ENCODE measurements around the gene FOXL2.

FOXL2 gene

GRCh38 chr3:138962854-138963560, 16.1 kb upstream of the FOXL2 start:
- Histone ChIP-seq H3K4me1 (ENCODE audit: control insufficient read depth, low read depth, low read length) (no peaks in the 10 kb centered on the region), H3K9me3 (ENCODE audit: control insufficient read depth, low read depth, low read length) (peaks cover 5% of the 10 kb centered on the region), H3K9ac (ENCODE audit: low read length) (no peak overlapping the region), H3K27me3 (ENCODE audit: control insufficient read depth, insufficient read depth, low read length) (no peaks in the 10 kb centered on the region), H3K4me3 (ENCODE audit: low read length) (no peak overlapping the region), H3K27ac (ENCODE audit: low read length) (no peak overlapping the region), H3K36me3 (ENCODE audit: control insufficient read depth, low read depth, low read length) (no peaks in the 10 kb centered on the region)

- Histone ChIP-seq H3K4me3 (ENCODE audit: low read length) (no peak overlapping the region), H3K4me1 (ENCODE audit: control insufficient read depth, low read depth, low read length) (no peaks in the 10 kb centered on the region), H3K36me3 (ENCODE audit: control insufficient read depth, low read depth, low read length) (no peaks in the 10 kb centered on the region), H3K9me3 (ENCODE audit: control insufficient read depth, low read depth, low read length) (peaks cover 5% of the 10 kb centered on the region), H3K9ac (ENCODE audit: low read length) (no peak overlapping the region), H3K27ac (ENCODE audit: low read length) (no peak overlapping the region), H3K27me3 (ENCODE audit: control insufficient read depth, insufficient read depth, low read length) (no peaks in the 10 kb centered on the region)
Measured at GRCh38 chr3:138960417-138960852, 13.5 kb upstream of the FOXL2 start.

GRCh38 chr3:138950701-138951100, 3.8 kb upstream of the FOXL2 start:
- Histone ChIP-seq H3K27me3 (ENCODE audit: control insufficient read depth, insufficient read depth, low read length) (peaks cover 88% of the 10 kb centered on the region), H3K27ac (ENCODE audit: low read length) (no peak overlapping the region), H3K9ac (ENCODE audit: low read length) (no peak overlapping the region), H3K4me1 (ENCODE audit: control insufficient read depth, low read depth, low read length) (peaks cover 25% of the 10 kb centered on the region), H3K4me3 (ENCODE audit: low read length) (peak overlapping the region; percentile 49), H3K36me3 (ENCODE audit: control insufficient read depth, low read depth, low read length) (no peaks in the 10 kb centered on the region), H3K9me3 (ENCODE audit: control insufficient read depth, low read depth, low read length) (no peaks in the 10 kb centered on the region)

DNA sequence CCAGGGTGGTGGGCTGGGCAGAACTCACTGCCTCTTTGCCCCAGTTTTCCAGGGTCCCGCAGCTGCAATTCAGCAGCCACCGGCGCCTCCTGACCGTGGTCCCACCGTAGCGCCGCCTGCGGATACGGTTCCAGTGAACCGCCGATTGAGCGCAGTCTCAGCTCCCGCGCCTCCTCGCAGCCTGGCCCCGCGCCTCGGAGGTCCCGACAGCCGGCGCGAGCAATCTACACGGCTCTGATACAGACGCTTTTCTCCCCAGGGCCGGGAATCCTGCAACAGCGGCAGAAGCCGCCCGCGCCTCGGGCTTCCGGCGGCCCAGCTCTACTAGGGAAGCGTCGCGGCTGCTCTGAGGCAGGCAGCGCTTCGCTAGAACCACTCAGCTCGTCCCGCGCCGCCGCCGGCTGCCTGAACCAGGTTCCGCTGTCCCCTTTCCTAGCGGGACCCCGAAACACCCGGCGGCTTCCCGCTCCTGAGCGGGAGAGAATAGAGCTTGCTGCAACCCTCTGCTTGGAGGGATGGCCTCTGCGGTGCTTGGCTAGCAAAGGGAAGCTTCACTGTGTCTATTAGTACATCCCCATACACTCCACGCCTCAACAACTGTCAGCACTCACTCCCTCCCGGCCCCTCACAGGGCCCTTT, 3.2 kb upstream of the FOXL2 start:
- H3K27me3 ChIP-seq (ENCODE audit: control insufficient read depth, insufficient read depth, low read length), result peaks cover 92% of the 10 kb centered on the region
- H3K9me3 ChIP-seq (ENCODE audit: control insufficient read depth, low read depth, low read length), result no peaks in the 10 kb centered on the region
- H3K4me1 ChIP-seq (ENCODE audit: control insufficient read depth, low read depth, low read length), result peaks cover 25% of the 10 kb centered on the region
- H3K4me3 ChIP-seq (ENCODE audit: low read length), result peak overlapping the region; percentile 49
- no peaks in the 10 kb centered on the region for H3K36me3 ChIP-seq (ENCODE audit: control insufficient read depth, low read depth, low read length)
- no peak overlapping the region for H3K27ac ChIP-seq (ENCODE audit: low read length)
- H3K9ac ChIP-seq (ENCODE audit: low read length), result no peak overlapping the region

DNA sequence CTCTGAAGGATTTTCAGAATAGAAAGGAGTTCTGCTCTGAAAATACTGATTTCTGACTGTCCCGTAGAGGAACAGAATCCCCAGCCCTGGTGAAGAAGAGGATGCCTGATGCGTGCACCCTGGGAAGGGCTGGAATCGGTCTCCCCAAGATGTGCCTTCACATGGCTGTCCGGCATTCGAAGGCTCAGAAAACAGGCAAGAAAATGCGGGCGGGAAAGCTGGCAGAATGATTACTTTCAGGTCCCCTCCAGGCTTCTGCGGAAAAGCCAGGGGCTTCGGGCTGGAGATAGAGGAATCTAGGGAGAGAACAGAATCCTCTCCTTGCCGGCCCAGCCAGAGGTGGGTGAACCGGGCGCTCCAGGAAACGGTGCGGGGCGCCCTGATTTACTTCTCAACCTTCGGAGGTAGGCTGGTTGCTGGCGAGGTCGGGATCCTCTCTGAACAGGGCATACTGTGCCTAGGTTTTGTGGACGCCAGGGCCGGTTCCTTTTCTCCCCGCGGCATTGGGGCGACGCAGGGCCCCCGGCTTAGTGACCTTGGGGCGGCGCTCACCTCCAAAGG, 2.6 kb upstream of the FOXL2 start:
- no peaks in the 10 kb centered on the region for H3K36me3 ChIP-seq (ENCODE audit: control insufficient read depth, low read depth, low read length)
- H3K9me3 ChIP-seq (ENCODE audit: control insufficient read depth, low read depth, low read length), result no peaks in the 10 kb centered on the region
- H3K27ac ChIP-seq (ENCODE audit: low read length), result no peak overlapping the region
- peaks cover 92% of the 10 kb centered on the region for H3K27me3 ChIP-seq (ENCODE audit: control insufficient read depth, insufficient read depth, low read length)
- H3K4me3 ChIP-seq (ENCODE audit: low read length), result peak overlapping the region; percentile 49
- no peak overlapping the region for H3K9ac ChIP-seq (ENCODE audit: low read length)
- peaks cover 26% of the 10 kb centered on the region for H3K4me1 ChIP-seq (ENCODE audit: control insufficient read depth, low read depth, low read length)

DNA sequence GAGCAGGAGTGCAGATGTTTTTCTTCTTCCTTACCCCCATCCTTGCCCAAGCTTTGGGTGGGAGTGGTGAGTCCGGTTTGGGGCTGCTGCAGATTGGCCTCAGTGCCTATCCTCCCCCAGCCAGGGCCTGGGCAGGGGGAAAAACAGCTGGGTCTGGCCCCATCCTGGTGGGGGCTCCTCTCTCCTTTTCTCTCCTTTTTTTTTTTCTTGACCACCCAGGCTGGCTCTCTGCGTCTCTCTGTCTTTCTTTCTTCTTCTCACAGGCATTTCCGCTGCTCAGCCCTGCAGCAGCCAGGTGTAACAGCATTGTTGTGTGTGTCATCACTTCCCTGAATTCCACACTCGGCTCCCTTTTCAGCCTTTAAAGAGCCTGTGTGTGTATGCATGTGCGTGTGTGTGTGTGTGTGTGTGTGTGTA, 2.1 kb upstream of the FOXL2 start:
- Histone ChIP-seq H3K4me3 (ENCODE audit: low read length) (peak overlapping the region; percentile 49), H3K4me1 (ENCODE audit: control insufficient read depth, low read depth, low read length) (peaks cover 31% of the 10 kb centered on the region), H3K9ac (ENCODE audit: low read length) (no peak overlapping the region), H3K36me3 (ENCODE audit: control insufficient read depth, low read depth, low read length) (no peaks in the 10 kb centered on the region), H3K27ac (ENCODE audit: low read length) (no peak overlapping the region), H3K27me3 (ENCODE audit: control insufficient read depth, insufficient read depth, low read length) (peaks cover 95% of the 10 kb centered on the region), H3K9me3 (ENCODE audit: control insufficient read depth, low read depth, low read length) (no peaks in the 10 kb centered on the region)

DNA sequence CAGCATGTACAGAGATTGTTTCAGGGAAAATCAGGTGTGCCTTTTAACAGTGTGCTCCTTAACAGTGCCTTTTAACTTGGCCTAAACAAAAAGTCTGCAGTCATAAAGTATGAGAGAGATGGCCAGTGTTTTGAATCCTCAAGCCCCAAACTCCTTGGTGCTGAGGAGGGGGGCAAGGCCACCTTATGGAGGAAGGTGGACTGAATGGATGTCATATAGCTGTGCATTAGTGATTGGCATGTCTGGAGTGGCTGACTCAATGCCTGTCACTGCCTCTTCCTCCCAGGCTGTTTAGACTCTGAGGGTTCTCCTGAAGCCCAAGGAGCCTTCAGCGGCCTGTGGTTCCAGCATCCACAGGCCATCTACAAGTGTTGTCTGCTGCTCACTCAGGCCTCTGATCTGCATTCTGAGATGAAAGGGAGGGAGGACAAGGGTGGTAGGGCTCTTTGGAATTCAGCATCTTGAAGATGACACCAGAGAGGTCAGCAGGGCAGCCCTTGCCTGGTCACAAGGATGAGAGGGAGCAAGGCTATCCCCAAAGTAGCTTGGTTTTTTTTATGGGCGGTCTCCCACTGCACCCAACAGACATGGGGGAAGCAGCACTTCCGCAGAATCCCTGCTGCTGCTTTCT, 1.5 kb upstream of the FOXL2 start:
- Histone ChIP-seq H3K4me3 (ENCODE audit: low read length) (peak overlapping the region; percentile 49), H3K27ac (ENCODE audit: low read length) (no peak overlapping the region)

DNA sequence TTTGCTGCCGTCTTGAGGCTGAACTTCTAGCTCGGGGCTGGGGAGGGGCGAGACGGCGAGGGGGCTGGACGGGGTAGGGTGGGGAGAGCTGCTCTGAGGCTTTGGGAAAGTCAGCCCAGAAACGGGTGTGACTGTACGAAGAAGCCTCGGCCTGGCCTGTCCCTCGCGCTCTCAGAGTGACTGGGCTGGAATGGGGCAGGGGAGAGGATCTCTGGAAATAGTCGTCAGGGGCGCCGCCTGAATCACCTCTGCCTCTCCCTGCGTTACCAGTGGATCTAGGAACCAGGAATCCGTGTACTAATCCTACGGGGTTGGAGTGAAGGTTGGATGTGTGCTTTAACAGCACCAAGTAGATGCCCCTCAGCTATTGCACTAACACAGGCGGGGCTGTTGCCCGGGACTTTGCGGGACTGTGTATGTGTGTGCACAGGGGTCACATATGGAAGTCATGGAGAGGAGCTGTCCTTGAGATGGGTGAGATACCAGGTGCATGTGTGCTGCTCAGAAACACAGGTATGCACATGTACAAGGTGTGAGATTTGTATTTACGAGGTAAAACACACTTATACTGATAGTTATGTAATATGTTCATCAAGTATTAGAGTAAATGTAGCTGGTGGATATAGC, 671 bp upstream of the FOXL2 start:
- Histone ChIP-seq H3K27me3 (ENCODE audit: control insufficient read depth, insufficient read depth, low read length) (peaks cover 100% of the 10 kb centered on the region), H3K9me3 (ENCODE audit: control insufficient read depth, low read depth, low read length) (no peaks in the 10 kb centered on the region), H3K36me3 (ENCODE audit: control insufficient read depth, low read depth, low read length) (no peaks in the 10 kb centered on the region), H3K4me1 (ENCODE audit: control insufficient read depth, low read depth, low read length) (peaks cover 40% of the 10 kb centered on the region), H3K27ac (ENCODE audit: low read length) (no peak overlapping the region), H3K4me3 (ENCODE audit: low read length) (peak overlapping the region; percentile 55), H3K9ac (ENCODE audit: low read length) (no peak overlapping the region)

More for the DNA sequence above, 1.5 kb upstream of the FOXL2 start:
- no peaks in the 10 kb centered on the region for H3K36me3 ChIP-seq (ENCODE audit: control insufficient read depth, low read depth, low read length)
- H3K9ac ChIP-seq (ENCODE audit: low read length), result no peak overlapping the region
- peaks cover 37% of the 10 kb centered on the region for H3K4me1 ChIP-seq (ENCODE audit: control insufficient read depth, low read depth, low read length)
- no peaks in the 10 kb centered on the region for H3K9me3 ChIP-seq (ENCODE audit: control insufficient read depth, low read depth, low read length)
- peaks cover 98% of the 10 kb centered on the region for H3K27me3 ChIP-seq (ENCODE audit: control insufficient read depth, insufficient read depth, low read length)

GRCh38 chr3:138945709-138946662, 951 bp downstream of the FOXL2 start:
- Histone ChIP-seq H3K27me3 (ENCODE audit: control insufficient read depth, insufficient read depth, low read length) (peaks cover 100% of the 10 kb centered on the region), H3K27ac (ENCODE audit: low read length) (no peak overlapping the region), H3K4me3 (ENCODE audit: low read length) (peak overlapping the region; percentile 55), H3K4me1 (ENCODE audit: control insufficient read depth, low read depth, low read length) (peaks cover 40% of the 10 kb centered on the region), H3K9me3 (ENCODE audit: control insufficient read depth, low read depth, low read length) (no peaks in the 10 kb centered on the region), H3K36me3 (ENCODE audit: control insufficient read depth, low read depth, low read length) (no peaks in the 10 kb centered on the region), H3K9ac (ENCODE audit: low read length) (peak overlapping the region; percentile 18)

DNA sequence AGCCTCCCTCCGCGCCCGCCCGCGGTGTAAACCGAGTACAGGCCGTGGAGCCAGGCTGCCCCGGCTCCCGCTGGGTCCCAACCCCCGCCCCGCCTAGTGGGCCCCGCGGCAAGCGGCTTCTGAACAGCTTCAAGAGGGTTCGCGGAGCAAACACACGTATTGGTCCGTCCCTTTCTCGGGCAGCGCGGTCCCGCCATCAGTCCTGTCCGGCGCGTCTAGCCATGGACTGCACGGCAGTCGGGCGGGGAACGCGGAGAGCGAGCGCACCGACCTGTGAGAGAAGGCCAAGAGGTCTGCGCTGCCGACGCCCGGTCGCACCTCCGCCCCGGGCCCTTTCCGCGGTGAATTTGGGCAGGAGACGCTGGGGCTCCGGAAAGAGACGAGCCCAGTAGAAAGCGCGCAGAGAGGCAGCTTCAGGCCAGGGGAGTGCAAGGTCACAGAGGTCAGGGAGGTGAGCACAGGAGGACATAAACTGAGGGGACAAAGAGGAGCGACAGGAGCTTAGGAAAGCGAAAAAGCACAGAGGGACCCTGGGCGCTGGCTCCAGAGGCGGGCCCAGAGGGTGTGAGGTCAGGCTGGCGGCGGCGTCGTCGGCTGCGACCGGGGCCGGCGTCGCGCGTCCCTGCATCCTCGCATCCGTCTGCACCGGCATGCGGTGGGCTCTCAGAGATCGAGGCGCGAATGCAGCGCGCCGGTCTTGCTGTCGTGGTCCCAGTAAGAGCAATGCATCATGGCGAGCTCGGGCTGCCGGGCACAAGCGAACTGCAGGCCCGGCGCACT, 1.8 kb downstream of the FOXL2 start:
- H3K27me3 ChIP-seq (ENCODE audit: control insufficient read depth, insufficient read depth, low read length), result peaks cover 100% of the 10 kb centered on the region
- no peaks in the 10 kb centered on the region for H3K36me3 ChIP-seq (ENCODE audit: control insufficient read depth, low read depth, low read length)
- no peak overlapping the region for H3K27ac ChIP-seq (ENCODE audit: low read length)
- H3K9me3 ChIP-seq (ENCODE audit: control insufficient read depth, low read depth, low read length), result no peaks in the 10 kb centered on the region
- peak overlapping the region; percentile 43 for H3K4me3 ChIP-seq (ENCODE audit: low read length)
- peaks cover 35% of the 10 kb centered on the region for H3K4me1 ChIP-seq (ENCODE audit: control insufficient read depth, low read depth, low read length)
- H3K9ac ChIP-seq (ENCODE audit: low read length), result no peak overlapping the region

All from iPS-18a (cell line).